Testis (tissue), 2 donors: Measurements from ENCODE around the gene KCNMB1.

Experiments used
- POLR2A ChIP-seq: fragments of 450-650 bp; IDR thresholded peaks from one replicate; pipeline ENCODE4 v1.6.1; 2017; ENCODE audit warnings: antibody characterized with exemption, mild to moderate bottlenecking, moderate library complexity
- TF ChIP-seq, protein P1 (sequence below), 3 experiments: fragments of 450-650 bp in 2 of 3; fragments of 200-600 bp in 1 of 3; sonication (generic) in 1 of 3; IDR thresholded peaks; one replicate each; pipeline ENCODE4 v1.5.1; 2016 to 2019; ENCODE audit warnings: antibody characterized with exemption in 3 of 3, mild to moderate bottlenecking in 2 of 3, moderate library complexity in 1 of 3

DNA sequence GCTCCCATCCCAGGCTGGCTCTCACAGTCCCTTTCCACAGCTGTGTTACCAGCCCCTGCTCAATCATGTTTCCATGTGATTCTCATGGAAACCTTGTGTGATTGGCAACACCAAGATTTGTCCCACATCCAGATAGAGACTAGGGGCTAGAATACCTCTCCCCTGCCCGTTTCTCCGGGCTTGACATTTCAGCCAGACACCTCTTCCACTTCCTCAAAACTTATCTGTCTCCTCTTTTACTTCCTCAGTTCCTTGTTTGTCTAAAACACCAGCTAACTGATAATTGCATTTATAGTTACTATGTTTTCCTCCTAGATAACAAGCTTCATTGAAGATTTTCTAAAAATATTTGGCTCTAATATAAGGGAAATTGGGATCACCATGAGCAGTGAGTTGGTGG is 16.6 kb upstream of the KCNMB1 start:
- no peak for TF ChIP-seq POLR2A
- TF ChIP-seq, protein P1, sequence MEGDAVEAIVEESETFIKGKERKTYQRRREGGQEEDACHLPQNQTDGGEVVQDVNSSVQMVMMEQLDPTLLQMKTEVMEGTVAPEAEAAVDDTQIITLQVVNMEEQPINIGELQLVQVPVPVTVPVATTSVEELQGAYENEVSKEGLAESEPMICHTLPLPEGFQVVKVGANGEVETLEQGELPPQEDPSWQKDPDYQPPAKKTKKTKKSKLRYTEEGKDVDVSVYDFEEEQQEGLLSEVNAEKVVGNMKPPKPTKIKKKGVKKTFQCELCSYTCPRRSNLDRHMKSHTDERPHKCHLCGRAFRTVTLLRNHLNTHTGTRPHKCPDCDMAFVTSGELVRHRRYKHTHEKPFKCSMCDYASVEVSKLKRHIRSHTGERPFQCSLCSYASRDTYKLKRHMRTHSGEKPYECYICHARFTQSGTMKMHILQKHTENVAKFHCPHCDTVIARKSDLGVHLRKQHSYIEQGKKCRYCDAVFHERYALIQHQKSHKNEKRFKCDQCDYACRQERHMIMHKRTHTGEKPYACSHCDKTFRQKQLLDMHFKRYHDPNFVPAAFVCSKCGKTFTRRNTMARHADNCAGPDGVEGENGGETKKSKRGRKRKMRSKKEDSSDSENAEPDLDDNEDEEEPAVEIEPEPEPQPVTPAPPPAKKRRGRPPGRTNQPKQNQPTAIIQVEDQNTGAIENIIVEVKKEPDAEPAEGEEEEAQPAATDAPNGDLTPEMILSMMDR (IDR thresholded peaks at IDR 0.05): no peak
